ENCODE results near the gene MED15.
"Not testable (repeated sequence)": the region's sequence is repeated elsewhere in the genome, so short reads cannot be mapped to it uniquely, and the experiment has no call there.

Gene MED15

DNA sequence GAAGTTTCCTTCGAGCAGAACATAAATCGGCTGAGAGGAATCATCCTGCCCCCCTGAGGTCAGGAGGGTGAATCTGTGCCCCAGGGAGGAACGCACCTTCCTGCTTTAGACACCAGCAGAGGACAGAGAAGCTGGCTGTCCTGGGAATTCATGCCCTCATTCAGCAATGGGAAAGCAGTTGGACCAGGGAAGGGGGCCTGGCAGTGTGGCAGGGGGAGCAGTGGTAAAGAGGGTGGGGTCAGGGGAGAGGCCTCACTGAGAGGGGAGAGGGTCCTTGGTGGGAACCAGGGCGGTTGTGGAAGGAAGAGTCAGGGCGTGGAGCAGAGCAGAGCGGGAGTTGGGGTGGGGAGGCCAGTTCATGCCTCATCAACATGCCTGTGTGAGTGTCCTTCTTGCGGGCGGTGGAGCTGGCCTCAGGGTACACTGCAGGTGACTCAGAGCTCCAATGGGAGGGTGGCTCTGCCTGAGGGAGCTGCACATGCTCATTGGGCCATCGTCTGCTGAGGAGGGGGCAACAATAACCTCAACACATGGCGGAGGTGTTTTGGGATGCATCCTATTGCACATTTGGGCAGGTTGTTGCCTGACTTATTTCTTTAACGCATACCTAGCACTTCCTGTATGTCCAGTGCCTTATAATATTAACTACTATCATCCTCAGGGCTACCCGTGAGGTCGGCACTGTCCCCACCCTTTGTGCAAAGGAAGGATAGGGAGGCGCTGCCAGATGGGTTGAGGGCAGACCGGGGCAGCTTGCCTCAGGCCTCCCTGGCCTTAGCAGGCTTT, 23.2 kb downstream of the MED15 start:
- no peak for DNase-seq (ENCODE audit: low read depth in 2 of 2, low spot score in 1 of 2)

DNA sequence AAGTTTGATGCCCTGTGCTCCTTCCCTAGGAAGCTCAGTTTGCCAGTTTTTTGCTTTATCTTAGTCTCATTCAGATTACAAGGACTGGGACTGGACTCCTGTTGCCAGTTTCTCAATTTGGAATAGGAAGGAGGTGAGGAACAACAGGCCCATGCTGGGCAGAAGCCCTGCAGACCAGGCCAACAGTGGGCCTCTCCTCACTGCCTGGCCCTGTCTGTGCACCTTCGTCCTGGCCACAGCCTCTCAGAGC, 23.7 kb downstream of the MED15 start:
- DNase-seq (ENCODE audit: low read depth in 2 of 2, low spot score in 1 of 2), result no peak

DNA sequence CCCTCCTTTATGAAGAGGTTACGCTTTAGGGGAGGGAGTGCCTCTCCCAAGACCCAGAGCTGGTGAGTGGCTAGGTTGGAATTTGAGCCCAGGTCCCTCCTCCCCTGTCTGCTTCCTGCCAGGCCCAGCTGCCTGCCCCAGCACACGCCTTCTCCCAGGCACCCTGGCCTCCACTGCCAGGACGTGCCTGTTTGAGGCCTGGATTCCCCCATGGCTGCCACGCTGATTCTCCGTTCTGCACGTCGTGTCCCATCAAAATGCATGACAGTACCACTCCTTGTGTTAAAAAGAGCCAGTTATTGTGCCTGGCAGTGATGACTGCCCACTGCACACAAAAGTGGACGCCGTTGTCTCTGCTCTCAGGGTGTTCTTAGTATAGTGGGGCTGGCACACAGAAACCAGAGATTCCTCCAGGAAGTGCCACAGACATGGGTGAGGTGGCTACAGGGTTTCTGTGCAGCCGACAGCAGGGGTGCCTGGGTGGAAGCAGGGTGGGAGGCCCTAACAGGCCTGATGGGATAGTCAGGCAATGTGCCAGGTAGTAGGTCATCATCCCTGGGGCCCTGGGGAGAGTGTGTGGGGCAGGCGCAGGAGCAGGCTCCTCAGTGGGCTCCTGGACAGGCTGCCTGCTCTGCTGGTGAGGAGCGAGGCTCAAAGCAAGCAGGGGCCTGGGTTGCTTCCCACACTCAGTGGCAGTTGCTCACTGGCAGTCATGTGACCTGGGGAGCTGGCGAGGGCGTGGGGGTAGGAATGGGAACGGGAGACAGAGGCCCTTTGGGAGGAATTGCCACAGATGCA, 24.2 kb downstream of the MED15 start:
- DNase-seq (ENCODE audit: low read depth in 2 of 2, low spot score in 1 of 2), result no peak

DNA sequence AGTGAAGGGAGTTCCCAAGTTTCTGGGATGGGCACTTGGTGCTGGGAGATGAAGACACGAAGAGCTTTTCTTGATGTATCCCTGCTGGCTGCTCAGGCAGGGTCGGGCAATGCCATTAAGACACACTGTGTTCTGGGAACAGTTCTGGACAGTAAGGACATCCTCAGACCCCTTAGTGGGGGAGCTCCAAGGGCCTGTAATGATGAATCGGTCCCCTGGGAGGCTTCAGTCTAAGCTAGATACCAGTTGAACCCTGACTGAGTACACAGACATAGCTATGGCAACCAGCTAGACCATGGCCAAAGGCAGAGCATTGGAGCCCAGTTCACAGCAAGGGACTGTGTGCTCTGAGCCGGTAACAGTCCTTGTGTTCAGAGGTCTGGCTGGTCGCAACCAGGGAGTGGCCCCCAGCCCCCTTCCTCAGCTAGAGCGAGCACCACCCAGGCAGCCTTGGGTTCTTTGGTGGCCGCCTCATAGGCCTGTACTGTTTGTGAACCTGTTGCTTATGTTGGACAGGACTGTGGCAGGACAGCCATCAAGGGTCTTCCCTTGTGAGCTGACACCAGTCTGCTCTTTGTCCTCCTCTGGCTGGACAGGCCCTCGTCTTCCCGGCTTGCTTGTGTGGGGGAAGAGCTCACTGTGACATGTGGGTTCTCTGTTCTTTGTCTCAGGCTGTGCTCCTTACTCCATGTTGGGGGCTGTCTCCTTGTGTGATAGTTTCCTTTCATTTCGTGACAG, 25.0 kb downstream of the MED15 start:
- DNase-seq (ENCODE audit: low read depth in 2 of 2, low spot score in 1 of 2), result no peak

DNA sequence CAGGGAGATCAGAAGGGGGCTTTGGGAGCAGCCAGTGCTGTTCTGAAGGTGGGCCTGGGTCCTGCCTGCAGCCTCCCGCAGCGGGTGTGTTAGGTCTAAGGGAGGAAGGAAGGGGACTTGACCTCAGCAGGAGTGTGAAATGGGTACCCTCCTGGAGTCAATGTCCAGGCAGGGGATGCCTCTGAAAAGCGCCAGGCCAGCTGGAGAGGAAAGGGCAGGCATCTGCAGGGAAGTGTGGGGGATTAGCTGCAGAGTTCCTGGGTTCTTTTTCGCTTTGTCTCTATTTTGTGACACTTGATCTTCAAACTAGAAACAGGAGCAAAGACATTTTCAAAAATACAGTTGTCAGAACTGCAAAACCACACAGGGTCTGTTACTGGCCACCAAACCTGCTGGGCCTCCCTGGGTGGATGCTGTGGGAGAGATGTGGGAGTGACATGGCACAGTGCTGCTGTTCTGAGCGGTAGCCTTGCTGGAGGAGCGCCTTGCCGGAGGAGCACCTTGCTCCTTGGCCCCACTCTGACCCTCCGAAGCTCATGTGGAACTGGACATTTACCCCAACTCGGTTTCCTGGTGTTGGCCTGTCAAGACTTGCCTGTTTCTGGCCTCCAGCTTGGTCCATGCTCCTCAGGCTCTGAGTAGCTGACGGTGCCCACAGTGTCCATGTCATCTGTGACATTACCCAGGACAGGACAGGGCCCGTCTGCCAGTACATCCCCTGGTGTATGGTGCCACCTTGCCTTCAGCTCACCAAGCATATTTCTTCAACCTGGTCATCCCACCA, 25.9 kb downstream of the MED15 start:
- no peak for DNase-seq (ENCODE audit: low read depth in 2 of 2, low spot score in 1 of 2)

DNA sequence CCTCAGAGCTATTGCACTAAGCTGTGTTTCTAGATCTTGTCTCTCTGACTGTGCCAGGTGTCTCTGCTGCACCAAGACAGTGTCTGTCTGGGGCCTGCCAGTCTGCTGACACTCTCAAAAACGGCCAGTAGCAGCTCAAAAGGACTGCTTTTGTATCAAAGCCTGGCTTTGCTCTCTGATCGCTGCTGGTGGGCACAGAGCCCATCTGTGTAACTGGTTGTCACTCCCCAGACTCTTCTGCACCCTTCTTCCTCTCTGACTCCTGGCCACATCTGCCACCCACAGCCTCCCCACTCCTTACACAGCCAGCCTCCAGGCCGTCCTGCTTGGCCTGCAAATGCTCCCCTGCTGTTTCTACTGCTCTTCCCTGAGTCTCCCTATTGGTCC, 26.5 kb downstream of the MED15 start:
- DNase-seq (ENCODE audit: low read depth in 2 of 2, low spot score in 1 of 2), result no peak

DNA sequence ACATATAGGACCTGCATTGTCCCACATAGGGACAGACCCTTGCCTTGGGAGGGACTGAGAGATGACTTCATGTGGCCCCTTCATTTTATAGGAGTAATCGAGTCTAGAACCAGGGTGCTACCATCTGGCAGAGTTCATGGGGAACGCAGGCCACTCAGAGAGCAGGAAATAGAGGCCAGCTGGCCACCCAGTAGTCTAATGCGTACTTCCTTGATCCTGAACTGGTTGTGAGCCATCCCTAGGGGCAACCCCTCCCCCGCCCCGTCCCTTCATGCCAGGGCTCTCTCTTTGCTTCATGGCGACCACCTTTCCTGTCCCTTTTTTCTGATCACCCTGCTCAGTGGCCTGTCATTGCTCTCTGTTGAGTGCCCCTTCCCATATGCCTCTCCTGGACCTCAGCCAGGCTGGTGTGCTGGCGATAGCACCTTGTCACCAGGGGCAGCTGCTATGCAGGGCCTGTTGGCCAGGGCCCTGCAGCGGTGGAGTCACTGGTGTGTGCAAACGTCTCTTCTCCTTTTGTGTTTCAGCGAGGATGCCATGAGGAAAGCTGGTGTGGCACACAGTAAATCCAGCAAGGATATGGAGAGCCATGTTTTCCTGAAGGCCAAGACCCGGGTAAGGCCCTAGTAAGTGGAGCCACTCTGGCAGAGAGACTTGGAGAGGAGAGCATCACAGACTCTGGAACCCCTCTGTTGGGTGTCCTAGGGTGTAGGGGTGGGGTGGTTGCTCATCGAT, 29.3 kb downstream of the MED15 start:
- DNase-seq (ENCODE audit: low read depth in 2 of 2, low spot score in 1 of 2), result no peak

DNA sequence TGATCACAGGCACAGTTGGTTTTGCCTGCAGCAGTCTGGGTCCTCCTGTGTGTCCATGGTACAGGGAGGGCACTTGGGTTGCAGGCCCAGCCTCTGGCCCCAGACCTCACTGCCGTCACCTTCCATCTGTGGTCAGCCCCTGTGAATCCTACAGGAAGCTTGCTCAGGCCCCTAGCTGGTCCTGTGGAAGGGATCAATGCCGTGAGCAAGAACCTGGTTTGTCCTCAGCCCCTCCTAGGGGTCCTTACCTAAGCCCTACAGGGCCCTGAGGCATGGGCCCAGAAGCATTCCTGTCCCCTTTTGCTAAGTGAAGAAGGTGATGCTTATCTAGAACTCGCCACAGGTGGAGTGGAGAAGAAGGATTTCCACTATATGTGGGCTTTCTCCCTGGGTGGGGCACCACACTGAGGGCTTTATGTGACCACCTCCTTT, 29.9 kb downstream of the MED15 start:
- DNase-seq (ENCODE audit: low read depth in 2 of 2, low spot score in 1 of 2), result no peak

DNA sequence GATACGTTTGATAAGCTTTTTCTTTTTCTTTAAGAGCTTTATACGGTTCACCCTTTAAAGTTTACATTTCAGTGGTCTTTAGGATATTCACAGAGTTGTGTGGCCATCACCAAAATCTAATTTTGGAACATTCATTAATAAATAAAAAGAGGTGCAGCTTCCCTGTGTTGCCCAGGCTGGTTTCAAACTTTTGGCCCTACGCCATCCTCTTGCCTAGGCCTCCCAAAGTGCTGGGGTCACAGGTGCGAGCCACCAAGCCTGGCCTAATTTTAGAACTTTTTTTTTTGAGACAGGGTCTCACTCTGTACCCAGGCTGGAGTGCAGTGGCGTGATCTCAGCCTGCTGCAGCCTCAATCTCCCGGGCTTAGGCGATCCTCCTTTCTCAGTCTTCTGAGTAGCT, 30.6 kb downstream of the MED15 start:
- DNase-seq (ENCODE audit: low read depth in 2 of 2, low spot score in 1 of 2), result no peak

DNA sequence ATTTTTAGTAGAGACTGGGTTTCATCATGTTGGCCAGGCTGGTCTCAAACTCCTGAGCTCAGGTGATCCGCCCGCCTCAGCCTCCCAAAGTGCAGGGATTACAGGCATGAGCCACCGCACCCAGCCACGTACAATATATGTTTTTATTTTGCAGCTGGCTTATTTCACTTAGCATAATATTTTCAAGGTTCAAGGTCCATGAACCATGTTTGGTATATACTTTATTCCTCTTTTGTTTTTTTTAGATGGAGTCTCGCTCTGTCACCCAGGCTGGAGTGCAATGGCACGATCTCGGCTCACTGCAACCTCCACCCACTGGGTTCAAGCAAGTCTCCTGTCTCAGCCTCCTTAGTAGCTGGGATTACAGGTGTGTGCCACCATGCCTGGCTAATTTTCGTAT, 31.5 kb downstream of the MED15 start:
- not testable (repeated sequence) for DNase-seq (ENCODE audit: low read depth in 2 of 2, low spot score in 1 of 2)

DNA sequence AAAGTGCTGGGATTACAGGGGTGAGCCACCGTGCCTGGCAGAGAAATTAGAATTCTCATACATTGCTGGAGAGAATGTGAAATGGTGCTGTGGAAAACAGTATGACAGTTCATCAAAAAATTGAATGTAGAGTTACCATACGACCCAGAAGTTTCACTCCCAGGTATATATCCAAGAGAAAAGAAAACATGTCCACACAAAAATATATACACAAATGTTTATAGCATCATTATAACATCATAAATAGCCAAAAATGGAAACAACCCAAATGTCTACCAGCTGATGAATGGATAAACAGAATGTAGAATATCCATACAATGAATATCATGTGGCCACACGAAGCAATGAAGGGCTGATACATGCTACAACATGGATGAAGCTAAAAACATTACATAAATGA, 34.6 kb downstream of the MED15 start:
- no peak for DNase-seq (ENCODE audit: low read depth in 2 of 2, low spot score in 1 of 2)

DNA sequence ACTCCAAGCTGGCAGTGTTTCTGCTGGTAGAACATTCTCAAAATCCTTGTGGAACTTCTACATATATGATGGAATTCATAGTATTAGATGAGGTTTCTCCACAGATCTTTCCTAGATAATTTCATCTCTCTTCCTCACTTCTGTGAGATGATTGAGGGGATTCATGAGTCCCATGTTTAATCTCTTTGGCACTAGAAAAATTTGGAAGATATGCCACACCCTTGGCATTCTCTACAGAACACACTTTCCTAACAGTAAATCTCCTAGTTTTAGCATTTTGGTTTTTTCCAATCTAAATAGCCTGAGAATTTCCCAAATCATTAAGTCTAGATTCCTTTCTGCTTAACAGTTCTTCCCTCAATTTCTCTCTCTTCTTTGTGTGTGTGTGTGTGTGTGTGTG, 35.3 kb downstream of the MED15 start:
- no peak for DNase-seq (ENCODE audit: low read depth in 2 of 2, low spot score in 1 of 2)

DNA sequence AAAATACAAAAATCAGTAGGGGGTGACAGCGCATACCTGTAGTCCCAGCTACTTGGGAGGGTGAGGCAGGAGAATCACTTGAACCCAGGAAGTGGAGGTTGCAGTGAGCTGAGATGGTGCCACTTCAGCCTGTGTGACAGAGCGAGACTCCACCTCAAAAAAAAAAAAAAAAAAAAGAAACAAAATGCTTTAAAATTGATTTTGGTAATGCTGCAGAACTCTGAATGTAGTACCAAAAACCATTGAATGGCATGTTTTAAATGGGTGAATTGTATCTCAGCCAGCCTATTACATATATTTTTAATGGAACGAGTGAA, 37.9 kb downstream of the MED15 start:
- DNase-seq (ENCODE audit: low read depth in 2 of 2, low spot score in 1 of 2), result not testable (repeated sequence)

DNA sequence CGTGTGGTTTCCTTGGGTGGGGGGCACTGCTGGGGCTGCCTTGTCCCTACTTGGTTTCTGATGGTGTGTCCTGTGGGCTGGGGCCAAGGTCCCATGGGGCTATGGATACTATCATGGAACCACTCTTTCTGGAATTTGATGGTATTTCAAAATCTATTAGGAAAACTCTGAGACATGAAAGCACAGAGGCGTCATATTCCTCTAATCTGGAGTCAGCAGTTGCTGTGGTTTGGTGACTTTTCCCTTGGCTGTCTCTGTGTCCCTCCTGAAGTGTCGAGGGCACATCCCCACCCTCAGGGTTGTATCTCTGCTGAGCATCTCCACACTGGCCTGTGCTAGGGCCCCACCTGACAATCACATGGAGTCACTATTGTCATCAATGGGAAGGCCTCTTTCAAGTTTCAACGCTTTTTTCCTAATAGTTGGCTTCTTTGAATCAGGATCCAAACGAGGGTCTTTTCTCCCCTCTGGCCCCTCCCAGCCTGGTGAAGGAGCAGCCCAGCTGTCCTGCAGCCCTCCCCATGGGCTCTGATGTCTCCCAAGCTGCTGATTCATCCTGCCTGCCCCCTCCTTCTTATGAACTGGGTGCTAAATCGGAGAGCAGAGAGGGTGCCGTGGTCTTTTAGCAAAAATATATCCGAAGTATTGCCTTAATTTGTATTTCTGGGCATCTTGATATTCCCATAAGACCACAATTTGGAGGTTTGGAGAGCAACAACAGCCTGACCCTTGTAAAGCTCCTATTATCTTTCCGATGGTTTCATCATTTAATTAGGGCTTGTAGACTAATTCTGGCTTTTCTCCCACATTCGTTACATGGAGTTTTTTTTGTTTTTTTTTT, 38.5 kb downstream of the MED15 start:
- DNase-seq (ENCODE audit: low read depth in 2 of 2, low spot score in 1 of 2), result no peak

DNA sequence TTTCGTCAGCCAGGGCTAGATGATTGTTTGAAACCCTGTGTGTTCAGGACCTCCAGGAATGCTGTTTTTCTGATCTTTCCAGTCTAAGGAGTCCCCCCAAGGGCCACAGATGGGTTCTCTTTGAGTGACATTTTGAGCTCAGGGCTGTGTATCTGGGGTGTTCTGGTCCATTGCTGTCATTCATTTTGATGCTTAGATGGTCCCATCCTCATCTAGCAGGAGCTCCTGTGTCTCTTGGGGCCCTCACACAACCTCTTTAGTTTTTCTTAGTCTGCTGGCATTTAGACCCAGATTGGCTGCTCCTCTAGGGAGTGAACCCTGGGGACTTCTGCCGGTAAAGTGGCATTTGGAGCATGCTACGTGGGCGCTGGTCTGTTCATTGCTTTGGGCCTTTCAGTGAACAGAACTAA, 39.1 kb downstream of the MED15 start:
- no peak for DNase-seq (ENCODE audit: low read depth in 2 of 2, low spot score in 1 of 2)

DNA sequence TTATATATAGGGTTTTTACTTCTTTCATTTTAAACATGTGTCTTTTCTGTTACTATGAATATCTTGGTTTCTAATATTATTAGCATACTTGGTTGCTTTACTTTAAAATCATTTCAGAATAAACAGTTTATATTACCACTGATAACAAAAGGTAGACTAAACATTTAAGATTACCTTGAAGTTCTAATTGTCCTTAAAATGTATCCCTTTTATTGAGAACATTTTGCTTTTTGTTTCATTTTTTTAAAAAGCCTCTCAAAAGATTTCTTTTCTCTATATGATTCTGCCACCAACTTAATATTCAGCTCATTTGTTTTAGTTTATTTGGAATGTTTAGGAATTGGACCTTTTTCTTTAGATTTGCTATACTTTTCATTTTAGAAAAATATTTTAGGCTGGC, 39.6 kb downstream of the MED15 start:
- DNase-seq (ENCODE audit: low read depth in 2 of 2, low spot score in 1 of 2), result no peak

DNA sequence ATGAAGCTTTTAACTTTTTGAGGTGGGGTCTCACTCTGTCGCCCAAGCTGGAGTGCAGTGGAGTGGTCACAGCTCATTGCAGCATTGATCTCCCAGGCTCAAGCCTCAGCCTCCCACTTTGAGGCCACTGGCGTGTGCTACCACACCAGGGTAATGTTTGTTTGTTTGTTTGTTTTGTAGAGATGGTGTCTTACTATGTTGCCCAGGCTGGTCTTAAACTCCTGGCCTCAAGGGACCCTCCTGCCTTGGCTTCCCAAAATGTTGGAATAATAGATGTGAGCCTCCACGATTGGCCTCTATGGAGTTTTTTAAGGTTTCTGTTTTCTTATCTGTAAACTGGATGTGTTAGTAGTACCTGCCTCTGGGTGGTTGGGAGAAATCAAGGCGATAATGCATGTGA, 41.4 kb downstream of the MED15 start:
- DNase-seq (ENCODE audit: low read depth in 2 of 2, low spot score in 1 of 2), result no peak

DNA sequence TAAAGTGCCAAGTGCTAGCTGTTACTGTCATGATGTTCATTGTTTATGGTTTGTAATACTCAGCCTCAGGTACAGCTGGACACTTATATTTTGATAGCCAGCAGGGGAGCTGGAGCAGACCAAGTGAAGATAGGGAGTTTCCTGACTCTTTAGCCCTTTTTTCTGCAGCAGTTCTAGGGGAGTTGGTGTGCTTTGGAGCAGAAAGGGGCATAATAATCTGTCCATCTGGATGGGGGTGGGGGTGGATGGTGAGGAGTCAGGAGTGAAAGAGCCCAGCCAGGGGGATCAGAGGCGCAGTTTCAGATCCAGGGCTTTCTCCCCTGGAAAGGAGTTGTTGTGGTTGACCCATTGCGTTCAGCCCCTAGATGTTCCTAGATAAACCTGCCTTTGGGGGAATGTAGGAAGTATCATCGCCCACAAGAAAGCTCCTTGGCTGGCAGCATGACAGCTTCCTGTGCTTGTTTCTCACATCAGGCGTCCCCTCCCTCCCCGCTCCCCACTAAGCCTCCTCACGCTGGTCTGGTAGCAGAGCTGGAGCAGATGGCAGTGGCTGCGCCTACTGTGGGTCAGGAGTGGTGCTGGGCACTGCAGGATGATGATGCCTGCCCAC, 41.9 kb downstream of the MED15 start:
- DNase-seq (ENCODE audit: low read depth in 2 of 2, low spot score in 1 of 2), result no peak

DNA sequence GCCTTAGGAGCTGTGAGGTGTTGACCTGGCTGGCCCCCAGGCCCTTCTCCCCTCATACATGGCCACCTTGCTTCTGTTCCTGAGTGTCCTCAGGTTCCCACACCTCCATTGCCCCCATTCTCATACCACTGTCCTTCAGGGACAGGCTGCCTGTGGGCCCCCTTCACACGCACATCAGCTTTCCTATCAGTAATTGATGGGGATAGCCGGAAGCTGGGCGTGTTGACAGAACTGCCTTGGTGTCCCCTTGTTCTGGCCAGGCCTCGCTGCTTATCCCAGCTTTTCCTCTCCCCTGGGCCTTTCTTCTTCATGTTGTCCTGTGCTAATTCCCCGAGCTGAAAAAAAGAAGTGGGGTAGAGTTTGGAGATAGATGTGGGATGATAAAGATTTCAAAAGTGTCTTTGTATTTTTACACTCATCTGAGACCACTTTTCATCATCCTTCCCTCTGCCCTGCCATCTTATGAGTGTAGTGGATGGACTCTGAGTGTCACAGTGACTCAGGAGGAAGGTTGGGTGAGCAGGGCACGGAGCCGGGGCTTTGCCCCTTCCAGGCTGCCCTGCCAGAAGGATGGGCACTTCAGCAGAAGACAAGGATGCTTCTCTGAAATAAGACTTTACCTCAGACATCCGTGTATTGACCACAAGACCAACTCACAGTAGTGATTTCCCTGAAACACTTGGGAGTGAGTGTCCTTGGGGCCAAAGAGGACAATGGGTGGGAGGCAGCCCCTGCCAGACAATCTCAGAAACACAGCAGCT, 42.8 kb downstream of the MED15 start:
- DNase-seq (ENCODE audit: low read depth in 2 of 2, low spot score in 1 of 2), result no peak
